Keratinocyte (primary cell): ENCODE measurements around the gene NPIPB12.
"Not testable (repeated sequence)": the region's sequence is repeated elsewhere in the genome, so short reads cannot be mapped to it uniquely, and the experiment has no call there.

ENCODE experiments used
- CTCF ChIP-seq, 3 experiments: IDR thresholded peaks in 1 of 3; conservative IDR thresholded peaks in 1 of 3; optimal IDR thresholded peaks in 1 of 3; 2 replicates in 2 of 3; 3 replicates in 1 of 3; pipeline versions ENCODE3 to v1.5.1; 2011; ENCODE audit warnings: low read length in 3 of 3, mild to moderate bottlenecking in 3 of 3, moderate library complexity in 2 of 3, control low read depth in 1 of 3, inconsistent platforms in 1 of 3; ENCODE audit not compliant: insufficient read depth in 2 of 3; ENCODE audit errors: extremely low read depth in 1 of 3
- EZH2 ChIP-seq: IDR thresholded peaks from one replicate; pipeline ENCODE4 v1.6.1; 2012; ENCODE audit warnings: inconsistent platforms, mild to moderate bottlenecking, low read length, moderate library complexity

DNA sequence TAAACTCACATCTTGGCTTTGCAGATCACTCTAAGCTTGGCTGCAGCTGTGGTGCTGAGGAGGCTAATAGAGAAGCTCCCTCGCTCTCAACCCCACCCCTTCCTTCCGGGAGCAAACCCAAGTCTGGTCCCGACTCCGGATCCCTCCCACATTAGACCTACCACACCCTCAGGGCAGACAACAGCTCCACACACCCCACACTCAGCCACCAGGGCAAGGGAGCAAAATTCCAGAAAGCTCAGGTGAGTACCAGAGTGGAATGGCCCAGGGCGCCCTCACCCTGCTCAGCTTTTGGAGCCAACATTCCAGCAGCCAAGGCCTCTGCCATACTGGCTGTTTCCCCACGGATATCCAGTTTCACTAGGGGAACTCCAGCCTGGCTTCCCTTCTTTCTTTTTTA is 36.5 kb downstream of the NPIPB12 start:
- TF ChIP-seq CTCF (optimal IDR thresholded peaks at IDR 0.05 in 1 of 3, IDR thresholded peaks at IDR 0.05 in 1 of 3, conservative IDR thresholded peaks at IDR 0.05 in 1 of 3; ENCODE audit: extremely low read depth in 1 of 3, insufficient read depth in 2 of 3, low read length in 3 of 3); EZH2: not testable (repeated sequence)
